Hepatocyte (in vitro differentiated cells): ENCODE results near the gene SSR1.

ENCODE experiments used
- EZH2 ChIP-seq: fragments of 200-600 bp; sonication (generic); IDR thresholded peaks from 2 replicates; pipeline ENCODE4 v1.6.1; 2016; ENCODE audit warnings: antibody characterized with exemption, mild to moderate bottlenecking, borderline replicate concordance
- TF ChIP-seq, protein P1 (sequence below): fragments of 200-600 bp; sonication (generic); IDR thresholded peaks from 2 replicates; pipeline ENCODE4 v1.5.1; 2016; ENCODE audit warnings: antibody characterized with exemption, mild to moderate bottlenecking; ENCODE audit not compliant: poor library complexity

GRCh38 chr6:7234547-7234946 is 78.5 kb downstream of the SSR1 start:
- TF ChIP-seq, protein P1, sequence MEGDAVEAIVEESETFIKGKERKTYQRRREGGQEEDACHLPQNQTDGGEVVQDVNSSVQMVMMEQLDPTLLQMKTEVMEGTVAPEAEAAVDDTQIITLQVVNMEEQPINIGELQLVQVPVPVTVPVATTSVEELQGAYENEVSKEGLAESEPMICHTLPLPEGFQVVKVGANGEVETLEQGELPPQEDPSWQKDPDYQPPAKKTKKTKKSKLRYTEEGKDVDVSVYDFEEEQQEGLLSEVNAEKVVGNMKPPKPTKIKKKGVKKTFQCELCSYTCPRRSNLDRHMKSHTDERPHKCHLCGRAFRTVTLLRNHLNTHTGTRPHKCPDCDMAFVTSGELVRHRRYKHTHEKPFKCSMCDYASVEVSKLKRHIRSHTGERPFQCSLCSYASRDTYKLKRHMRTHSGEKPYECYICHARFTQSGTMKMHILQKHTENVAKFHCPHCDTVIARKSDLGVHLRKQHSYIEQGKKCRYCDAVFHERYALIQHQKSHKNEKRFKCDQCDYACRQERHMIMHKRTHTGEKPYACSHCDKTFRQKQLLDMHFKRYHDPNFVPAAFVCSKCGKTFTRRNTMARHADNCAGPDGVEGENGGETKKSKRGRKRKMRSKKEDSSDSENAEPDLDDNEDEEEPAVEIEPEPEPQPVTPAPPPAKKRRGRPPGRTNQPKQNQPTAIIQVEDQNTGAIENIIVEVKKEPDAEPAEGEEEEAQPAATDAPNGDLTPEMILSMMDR: no peak
- TF ChIP-seq EZH2: no peak
